Amygdala (tissue), 56 donors: Measurements from ENCODE around the gene SUN1.
"Not testable (repeated sequence)": the region's sequence is repeated elsewhere in the genome, so short reads cannot be mapped to it uniquely, and the experiment has no call there.

Experiments
- DNase-seq, 56 donors: peaks; one replicate each; lab custom pipeline; 2025; lab: John Stamatoyannopoulos, UW

The SUN1 gene

GRCh38 chr7:803243-803635 is 29.0 kb upstream of the SUN1 start:
- DNase-seq: no peak

- not testable (repeated sequence) for DNase-seq
These were observed 28.5 kb upstream of the SUN1 start for GRCh38 chr7:803796-804195.

GRCh38 chr7:805261-805660 is 27.0 kb upstream of the SUN1 start:
- DNase-seq: no peak

- peak in 8 of 56 donors; percentile 9 to 88 (median 28) for DNase-seq
These were observed 16.7 kb upstream of the SUN1 start for GRCh38 chr7:815284-816216.

GRCh38 chr7:816300-816750 is 16.0 kb upstream of the SUN1 start:
- DNase-seq: peak; percentile 46 to 99 (median 92)

- DNase-seq: peak in 1 of 56 donors; percentile 74
These were observed 15.3 kb upstream of the SUN1 start for GRCh38 chr7:816751-817671.

GRCh38 chr7:818031-818699 is 14.1 kb upstream of the SUN1 start:
- DNase-seq: no peak

GRCh38 chr7:820341-820740 is 11.9 kb upstream of the SUN1 start:
- no peak for DNase-seq

GRCh38 chr7:821688-822087 is 10.6 kb upstream of the SUN1 start:
- DNase-seq: peak in 1 of 56 donors; percentile 13

GRCh38 chr7:822692-823276 is 9.5 kb upstream of the SUN1 start:
- no peak for DNase-seq

GRCh38 chr7:823649-824048 is 8.6 kb upstream of the SUN1 start:
- no peak for DNase-seq

- DNase-seq: no peak
These were observed 8.2 kb upstream of the SUN1 start for GRCh38 chr7:824081-824480.

- no peak for DNase-seq
These were observed 7.6 kb upstream of the SUN1 start for GRCh38 chr7:824664-825063.

GRCh38 chr7:825386-825785 is 6.9 kb upstream of the SUN1 start:
- DNase-seq: no peak

GRCh38 chr7:826230-826917 is 5.9 kb upstream of the SUN1 start:
- no peak for DNase-seq

GRCh38 chr7:828793-829561 is 3.3 kb upstream of the SUN1 start:
- no peak for DNase-seq

GRCh38 chr7:830069-830468 is 2.2 kb upstream of the SUN1 start:
- no peak for DNase-seq

- no peak for DNase-seq
These were observed 595 bp upstream of the SUN1 start for GRCh38 chr7:831596-832166.
